ENCODE measurements around the gene CYSTM1.

The CYSTM1 gene

GRCh38 chr5:140282266-140282665, 107.3 kb downstream of the CYSTM1 start:
- H3K27ac ChIP-seq (ENCODE audit: low read depth in 2 of 2, low read length in 2 of 2), result no peak overlapping the region
- no peaks in the 10 kb centered on the region for H3K9me3 ChIP-seq (ENCODE audit: control insufficient read depth in 2 of 2, low read length in 2 of 2)
- no peaks in the 10 kb centered on the region for H3K4me1 ChIP-seq (ENCODE audit: control insufficient read depth in 2 of 2, insufficient read depth in 2 of 2, low read length in 2 of 2)
- H3K36me3 ChIP-seq (ENCODE audit: control insufficient read depth in 2 of 2, insufficient read depth in 2 of 2, low read length in 2 of 2), result no peaks in the 10 kb centered on the region
- no peaks in the 10 kb centered on the region for H3K27me3 ChIP-seq (ENCODE audit: control insufficient read depth in 2 of 2, insufficient read depth in 2 of 2, low read length in 2 of 2)
- no peak overlapping the region for H3K4me3 ChIP-seq (ENCODE audit: low read length in 2 of 2)
- no peak overlapping the region for H3K9ac ChIP-seq (ENCODE audit: low read depth in 1 of 2, low read length in 2 of 2)

- no peak overlapping the region for H3K27ac ChIP-seq (ENCODE audit: low read depth in 2 of 2, low read length in 2 of 2)
Measured at GRCh38 chr5:140284013-140284412, 109.0 kb downstream of the CYSTM1 start.

GRCh38 chr5:140286424-140286823, 111.4 kb downstream of the CYSTM1 start:
- Histone ChIP-seq H3K27ac (ENCODE audit: low read depth in 2 of 2, low read length in 2 of 2) (no peak overlapping the region), H3K9ac (ENCODE audit: low read depth in 1 of 2, low read length in 2 of 2) (no peak overlapping the region), H3K27me3 (ENCODE audit: control insufficient read depth in 2 of 2, insufficient read depth in 2 of 2, low read length in 2 of 2) (no peaks in the 10 kb centered on the region), H3K36me3 (ENCODE audit: control insufficient read depth in 2 of 2, insufficient read depth in 2 of 2, low read length in 2 of 2) (no peaks in the 10 kb centered on the region), H3K9me3 (ENCODE audit: control insufficient read depth in 2 of 2, low read length in 2 of 2) (no peaks in the 10 kb centered on the region), H3K4me1 (ENCODE audit: control insufficient read depth in 2 of 2, insufficient read depth in 2 of 2, low read length in 2 of 2) (no peaks in the 10 kb centered on the region), H3K4me3 (ENCODE audit: low read length in 2 of 2) (no peak overlapping the region)

More at GRCh38 chr5:140284013-140284412, 109.0 kb downstream of the CYSTM1 start:
- Histone ChIP-seq H3K27me3 (ENCODE audit: control insufficient read depth in 2 of 2, insufficient read depth in 2 of 2, low read length in 2 of 2) (no peaks in the 10 kb centered on the region), H3K4me3 (ENCODE audit: low read length in 2 of 2) (no peak overlapping the region), H3K36me3 (ENCODE audit: control insufficient read depth in 2 of 2, insufficient read depth in 2 of 2, low read length in 2 of 2) (no peaks in the 10 kb centered on the region), H3K4me1 (ENCODE audit: control insufficient read depth in 2 of 2, insufficient read depth in 2 of 2, low read length in 2 of 2) (no peaks in the 10 kb centered on the region), H3K9me3 (ENCODE audit: control insufficient read depth in 2 of 2, low read length in 2 of 2) (no peaks in the 10 kb centered on the region), H3K9ac (ENCODE audit: low read depth in 1 of 2, low read length in 2 of 2) (no peak overlapping the region)

GRCh38 chr5:140287801-140288521, 113.0 kb downstream of the CYSTM1 start:
- no peaks in the 10 kb centered on the region for H3K4me1 ChIP-seq (ENCODE audit: control insufficient read depth in 2 of 2, insufficient read depth in 2 of 2, low read length in 2 of 2)
- H3K36me3 ChIP-seq (ENCODE audit: control insufficient read depth in 2 of 2, insufficient read depth in 2 of 2, low read length in 2 of 2), result no peaks in the 10 kb centered on the region
- no peaks in the 10 kb centered on the region for H3K9me3 ChIP-seq (ENCODE audit: control insufficient read depth in 2 of 2, low read length in 2 of 2)
- H3K9ac ChIP-seq (ENCODE audit: low read depth in 1 of 2, low read length in 2 of 2), result no peak overlapping the region
- H3K27ac ChIP-seq (ENCODE audit: low read depth in 2 of 2, low read length in 2 of 2), result no peak overlapping the region
- no peak overlapping the region for H3K4me3 ChIP-seq (ENCODE audit: low read length in 2 of 2)
- H3K27me3 ChIP-seq (ENCODE audit: control insufficient read depth in 2 of 2, insufficient read depth in 2 of 2, low read length in 2 of 2), result no peaks in the 10 kb centered on the region

GRCh38 chr5:140292212-140293036, 117.4 kb downstream of the CYSTM1 start:
- Histone ChIP-seq H3K9me3 (ENCODE audit: control insufficient read depth in 2 of 2, low read length in 2 of 2) (no peaks in the 10 kb centered on the region), H3K9ac (ENCODE audit: low read depth in 1 of 2, low read length in 2 of 2) (no peak overlapping the region), H3K36me3 (ENCODE audit: control insufficient read depth in 2 of 2, insufficient read depth in 2 of 2, low read length in 2 of 2) (no peaks in the 10 kb centered on the region), H3K4me3 (ENCODE audit: low read length in 2 of 2) (no peak overlapping the region), H3K27me3 (ENCODE audit: control insufficient read depth in 2 of 2, insufficient read depth in 2 of 2, low read length in 2 of 2) (no peaks in the 10 kb centered on the region), H3K27ac (ENCODE audit: low read depth in 2 of 2, low read length in 2 of 2) (no peak overlapping the region), H3K4me1 (ENCODE audit: control insufficient read depth in 2 of 2, insufficient read depth in 2 of 2, low read length in 2 of 2) (no peaks in the 10 kb centered on the region)

Data from mucosa of rectum (tissue), 2 donors.